T-helper 9 cell (primary cell): ENCODE results near the gene DYNC2H1.
"Not testable (repeated sequence)": the region's sequence is repeated elsewhere in the genome, so short reads cannot be mapped to it uniquely, and the experiment has no call there.

Experiments
- DNase-seq: peaks from one replicate; pipeline ENCODE4 v3.0.0-alpha.2; 2020

The DYNC2H1 gene

DNA sequence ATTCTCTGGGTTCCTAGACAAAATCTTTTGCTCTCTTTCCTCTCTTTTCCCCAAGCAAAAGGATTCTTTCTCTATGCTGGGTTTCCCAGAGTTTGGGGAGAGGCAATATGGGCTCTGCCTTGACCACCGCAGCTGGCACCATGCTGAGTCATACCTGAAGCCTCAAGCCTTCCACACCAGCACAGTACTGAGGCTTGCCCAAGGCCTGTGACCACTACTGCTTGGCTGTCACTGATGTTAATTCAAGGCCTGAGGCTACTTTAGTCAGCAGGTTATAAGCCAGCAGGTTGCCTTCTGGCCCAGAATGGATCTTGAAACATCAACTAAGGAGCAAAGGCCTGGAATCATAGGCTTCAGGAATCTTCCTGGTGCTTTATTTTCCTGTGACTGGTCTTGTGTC is 185.3 kb downstream of the DYNC2H1 start:
- no peak for DNase-seq

DNA sequence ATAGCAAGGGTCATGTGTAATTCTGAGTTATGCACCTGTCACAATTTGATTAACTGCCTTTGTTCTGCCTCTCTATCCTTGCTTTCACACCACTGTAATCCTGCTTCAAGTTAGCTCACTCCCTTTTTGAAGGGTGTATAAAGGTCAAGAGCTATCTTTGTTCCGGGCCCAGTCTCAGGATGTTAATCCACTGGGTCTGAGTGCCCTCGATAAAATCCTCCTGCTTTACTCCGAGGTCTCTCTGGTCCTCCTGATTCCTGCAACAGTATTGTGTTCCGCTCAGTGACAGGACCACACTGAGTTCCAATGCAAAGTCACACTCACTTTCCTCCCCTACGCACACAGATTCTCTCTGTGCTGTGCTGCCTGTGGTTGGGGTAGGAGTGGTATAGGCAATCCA is 186.5 kb downstream of the DYNC2H1 start:
- DNase-seq: no peak

DNA sequence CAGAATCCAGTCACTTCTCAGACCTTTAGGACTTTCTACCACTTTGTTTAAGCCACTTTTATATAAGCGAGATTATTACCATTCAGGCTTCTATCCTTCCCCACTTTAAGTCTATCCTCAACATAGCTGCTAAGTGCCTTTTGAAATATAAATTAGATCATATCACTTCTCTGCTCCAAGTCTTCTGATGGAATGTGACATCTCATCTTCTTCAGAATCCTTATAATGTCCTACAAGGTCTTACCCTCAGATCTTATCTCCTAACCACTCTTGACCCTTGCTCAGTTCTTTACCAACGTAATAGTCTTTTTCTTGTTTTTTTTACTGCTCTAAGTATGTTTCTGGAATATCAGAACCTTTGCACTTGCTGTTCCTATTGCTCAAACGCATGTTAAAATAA is 188.7 kb downstream of the DYNC2H1 start:
- DNase-seq: no peak

DNA sequence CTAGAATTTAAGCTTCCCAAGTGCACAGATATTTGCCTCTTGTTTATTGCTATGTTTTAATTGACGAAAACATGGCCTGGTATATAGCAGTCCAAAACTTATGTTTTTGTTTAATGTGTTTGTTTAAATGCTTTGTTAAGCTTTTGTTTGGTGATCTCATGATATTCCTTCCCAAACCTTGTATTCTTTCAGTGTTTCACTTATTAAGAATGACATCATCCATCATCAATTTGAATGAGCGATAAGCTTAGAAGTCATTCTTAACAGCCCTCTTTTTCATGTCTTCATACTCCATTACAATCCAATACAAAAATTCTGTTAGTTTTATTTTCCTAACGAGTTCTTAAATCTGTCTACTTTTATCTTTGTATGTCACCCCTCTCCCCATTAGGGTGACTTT is 206.0 kb downstream of the DYNC2H1 start:
- DNase-seq: no peak

DNA sequence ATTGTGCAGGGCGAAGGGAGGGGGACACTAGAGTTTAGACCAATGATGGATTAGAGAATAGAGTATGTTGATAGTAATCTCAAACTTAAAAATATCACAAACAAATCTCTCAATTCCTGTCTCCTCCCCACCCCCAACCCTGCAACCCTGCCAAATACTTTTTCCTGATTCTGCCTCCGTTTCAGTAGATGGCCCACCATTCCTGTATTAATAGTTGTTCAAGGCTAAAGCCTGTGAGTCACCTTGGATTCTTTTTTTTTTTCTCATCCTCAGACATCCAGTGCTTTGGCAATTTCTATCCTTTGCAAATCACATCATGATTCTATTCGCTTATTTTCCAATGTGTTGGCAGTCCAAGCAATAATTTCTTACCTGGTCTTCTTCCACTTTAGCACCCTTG is 207.9 kb downstream of the DYNC2H1 start:
- DNase-seq: no peak

DNA sequence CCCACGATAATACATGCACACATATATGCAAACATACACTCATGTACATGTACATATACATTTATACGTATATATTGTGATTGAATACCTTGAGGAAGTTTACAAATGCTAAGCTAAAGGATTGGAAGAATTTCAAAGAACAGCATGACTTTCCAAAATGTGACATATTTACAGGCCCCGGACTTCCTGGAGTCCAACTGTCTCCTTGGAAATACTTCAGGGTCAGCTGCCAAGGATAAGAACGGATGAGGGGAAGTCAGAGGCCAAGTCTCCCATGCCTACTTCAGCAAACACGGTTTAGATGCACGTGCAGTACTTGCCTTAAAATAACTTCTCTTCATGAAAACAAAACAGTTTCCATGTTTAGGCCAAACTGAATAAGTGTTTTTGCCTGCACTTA is 213.6 kb downstream of the DYNC2H1 start:
- DNase-seq: no peak

DNA sequence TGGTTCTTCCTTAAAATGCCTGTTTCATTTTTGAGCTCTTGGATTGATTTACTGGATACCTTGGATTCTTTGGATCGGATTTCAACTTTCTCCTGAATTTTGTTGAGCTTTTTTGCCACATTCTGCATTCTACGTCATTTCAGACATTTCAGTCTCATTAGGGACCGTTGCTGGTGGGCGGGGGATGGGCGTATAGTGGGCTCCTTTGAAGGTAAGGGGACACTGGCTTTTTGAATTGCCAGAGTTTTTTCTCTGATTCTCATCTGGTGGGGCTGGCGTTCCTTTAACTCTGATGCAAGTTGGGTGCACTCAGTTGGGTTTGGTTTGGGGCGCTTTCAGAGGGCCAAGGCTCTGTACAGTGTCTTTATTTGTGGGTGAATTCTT is 216.5 kb downstream of the DYNC2H1 start:
- DNase-seq: no peak

DNA sequence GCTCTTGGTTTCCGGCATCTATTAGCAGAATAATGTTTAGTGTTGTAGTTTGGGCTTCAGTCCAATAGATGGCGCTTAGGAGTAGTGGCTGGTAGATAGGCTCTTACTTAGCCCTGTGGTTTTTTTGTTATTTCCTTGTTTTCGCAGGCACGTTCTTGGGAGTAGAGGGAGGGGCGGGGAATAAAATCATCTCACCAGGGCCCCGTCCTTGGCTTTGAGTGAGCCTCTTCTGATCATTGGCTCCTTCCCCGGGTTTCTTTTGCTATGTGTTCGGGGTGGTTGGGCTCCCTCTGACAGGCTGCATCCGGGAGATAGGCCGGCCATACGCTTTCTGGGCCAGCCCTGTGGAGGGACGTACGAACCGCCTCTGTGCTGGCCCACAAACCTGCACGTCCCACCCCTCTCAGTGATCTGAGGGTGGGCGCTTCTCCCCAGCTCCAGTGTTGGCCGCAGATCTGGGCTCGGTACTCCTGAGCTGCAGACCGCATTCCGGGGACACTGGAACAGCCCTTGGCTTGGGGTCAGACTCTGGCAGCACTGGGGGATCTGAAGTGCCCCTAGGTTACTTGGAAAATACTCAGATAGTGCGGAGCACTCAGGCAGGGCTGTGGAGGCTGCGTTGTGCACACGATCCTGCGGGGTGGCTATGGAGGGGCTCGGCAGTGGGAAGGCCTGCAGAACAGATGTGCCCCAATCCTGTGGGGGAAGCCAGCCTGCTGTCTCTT is 217.0 kb downstream of the DYNC2H1 start:
- no peak for DNase-seq

DNA sequence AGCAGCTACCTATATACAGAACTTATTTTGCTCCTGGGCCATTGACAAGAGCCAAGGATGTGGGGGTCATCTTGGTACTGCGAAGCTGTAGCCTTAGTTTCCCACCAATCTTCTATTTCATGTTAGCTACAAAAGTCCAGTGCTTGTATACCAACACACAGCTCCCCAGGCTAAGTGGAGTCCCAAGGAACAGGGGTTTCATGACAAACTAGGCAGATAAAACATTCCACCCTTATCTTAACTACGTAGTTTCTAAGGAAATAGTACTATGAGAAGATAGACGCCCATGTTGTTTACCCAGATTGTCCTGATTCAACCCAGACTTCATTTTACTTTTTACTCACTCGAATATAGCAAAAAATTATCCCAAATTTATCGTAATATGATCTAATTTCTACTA is 218.5 kb downstream of the DYNC2H1 start:
- no peak for DNase-seq

DNA sequence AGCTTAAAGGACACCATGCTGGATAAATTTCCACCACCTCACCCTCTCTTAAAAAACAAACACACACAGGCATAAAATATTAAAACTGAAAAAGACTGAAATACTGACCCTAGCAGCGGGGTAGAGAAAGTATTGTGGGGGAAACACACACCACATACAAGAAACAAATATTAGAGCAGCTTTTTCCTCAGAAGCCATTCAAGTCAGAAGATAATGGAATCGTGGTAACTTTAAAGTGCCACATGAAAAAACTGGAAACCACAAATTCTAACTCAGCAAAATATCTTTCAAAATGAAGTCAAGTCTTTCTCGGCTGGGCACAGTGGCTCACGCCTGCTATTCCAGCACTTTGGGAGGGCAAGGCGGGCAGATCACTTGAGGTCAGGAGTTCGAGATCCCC is 223.2 kb downstream of the DYNC2H1 start:
- no peak for DNase-seq

DNA sequence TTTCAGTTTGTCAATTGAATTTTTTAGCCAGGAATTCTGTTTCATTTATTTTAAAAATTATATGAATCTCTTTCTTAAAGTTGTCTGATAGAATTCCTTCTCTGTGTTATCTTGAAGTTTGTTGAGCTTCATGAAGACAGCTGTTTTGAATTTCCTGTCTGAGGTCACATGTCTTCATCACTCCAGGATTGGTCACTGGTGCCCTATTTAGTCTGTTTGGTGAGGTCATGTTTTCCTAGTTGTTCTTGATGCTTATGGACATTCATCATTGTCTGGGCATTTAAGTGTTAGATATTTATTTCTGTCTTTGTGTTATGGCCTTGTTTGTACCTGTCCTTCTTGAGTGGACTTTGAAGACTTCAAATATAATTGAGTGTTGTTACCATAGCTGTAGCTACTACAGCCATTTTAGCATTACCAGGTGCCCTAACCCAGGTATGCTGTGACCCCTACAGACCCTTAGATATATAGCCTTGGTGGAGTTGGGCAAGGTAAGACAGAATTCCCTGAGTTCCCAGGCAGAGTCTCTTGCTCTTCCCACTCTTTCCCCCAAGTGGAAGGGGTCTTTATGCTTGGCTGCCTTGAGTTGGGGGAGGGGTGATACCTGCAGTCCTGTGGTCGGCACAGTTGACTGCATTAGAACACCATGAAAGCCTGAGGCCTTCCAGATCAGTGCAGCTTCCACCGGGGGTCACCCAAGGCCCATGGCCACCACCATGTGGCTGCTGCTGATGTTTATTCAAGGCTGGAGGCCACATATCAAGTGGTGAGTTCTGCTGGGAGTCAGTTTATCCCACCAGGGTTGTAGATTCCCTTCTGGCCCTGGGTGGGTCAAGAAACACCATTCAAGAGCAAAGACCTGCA is 229.6 kb downstream of the DYNC2H1 start:
- DNase-seq: no peak

DNA sequence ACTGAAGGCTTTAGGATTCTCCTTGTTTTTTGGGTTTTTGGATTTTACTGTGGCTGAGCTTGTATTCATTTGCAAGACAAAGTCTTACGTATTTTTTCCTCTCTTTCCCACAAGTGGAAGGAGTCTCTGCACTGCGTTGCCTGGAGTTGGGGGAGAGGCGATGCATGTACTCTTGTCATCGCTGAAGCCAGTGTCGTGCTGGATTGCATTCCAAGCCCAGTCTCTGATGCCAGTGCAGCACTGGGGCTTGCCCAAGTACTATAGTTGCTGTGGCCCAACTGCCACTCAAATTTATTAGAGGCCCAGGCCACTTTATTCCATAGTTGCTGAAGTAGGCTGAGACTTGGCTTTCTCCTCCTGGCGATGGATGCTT is 230.2 kb downstream of the DYNC2H1 start:
- DNase-seq: no peak

DNA sequence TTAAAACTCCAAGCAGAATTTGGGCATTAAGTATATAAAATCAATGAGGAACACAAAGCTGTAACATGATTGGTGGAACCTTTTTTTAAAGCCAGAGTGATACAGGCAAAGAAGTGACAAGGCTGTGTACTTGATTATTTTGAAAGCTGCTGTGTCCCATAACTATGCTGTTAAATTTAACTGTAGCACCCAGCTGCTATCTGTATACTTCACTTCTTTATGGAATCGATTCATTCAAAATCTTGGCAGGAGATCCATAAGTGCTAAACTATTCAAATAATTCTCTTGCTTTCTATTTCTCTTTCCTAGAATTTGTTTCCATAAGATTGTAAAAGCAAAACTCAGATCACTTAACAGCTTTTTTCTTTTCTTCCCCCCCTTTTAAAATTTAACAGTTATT is 231.7 kb downstream of the DYNC2H1 start:
- DNase-seq: no peak

DNA sequence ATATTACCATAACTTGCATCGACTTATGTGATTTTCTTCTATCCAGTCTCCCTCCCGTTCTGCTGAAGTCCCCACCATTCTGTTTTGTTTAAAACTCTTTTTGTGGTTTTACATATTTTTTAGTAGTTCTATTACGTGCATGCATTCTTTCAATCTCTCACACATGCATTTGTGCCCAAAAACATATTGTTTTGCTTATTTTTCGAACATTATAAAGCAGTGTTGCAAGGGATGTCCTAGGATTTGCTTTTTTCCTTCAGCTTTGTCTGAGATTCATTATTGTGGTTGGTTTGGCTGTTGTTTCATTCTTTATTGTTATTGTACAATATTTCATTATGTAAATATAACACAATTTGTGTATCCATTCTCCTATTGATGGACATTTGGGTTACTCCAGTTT is 235.7 kb downstream of the DYNC2H1 start:
- no peak for DNase-seq

DNA sequence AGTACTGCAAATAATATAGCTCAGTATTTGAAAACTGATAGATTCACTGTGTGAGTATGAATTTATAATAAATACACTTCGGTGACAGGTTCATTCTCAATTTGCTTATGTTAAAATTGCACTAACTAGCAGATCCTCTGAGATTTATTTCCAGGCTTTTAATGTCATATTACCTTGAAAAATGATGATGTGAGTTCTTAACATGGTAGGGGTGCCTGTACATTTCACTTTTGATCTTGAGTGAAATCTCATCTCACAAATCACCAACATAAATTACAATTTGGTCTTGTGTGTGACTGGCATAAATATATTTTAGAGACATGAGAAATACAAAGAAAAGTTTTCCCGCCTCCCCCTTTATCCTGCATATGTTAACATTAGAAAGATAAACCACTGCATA is 240.4 kb downstream of the DYNC2H1 start:
- DNase-seq: no peak

DNA sequence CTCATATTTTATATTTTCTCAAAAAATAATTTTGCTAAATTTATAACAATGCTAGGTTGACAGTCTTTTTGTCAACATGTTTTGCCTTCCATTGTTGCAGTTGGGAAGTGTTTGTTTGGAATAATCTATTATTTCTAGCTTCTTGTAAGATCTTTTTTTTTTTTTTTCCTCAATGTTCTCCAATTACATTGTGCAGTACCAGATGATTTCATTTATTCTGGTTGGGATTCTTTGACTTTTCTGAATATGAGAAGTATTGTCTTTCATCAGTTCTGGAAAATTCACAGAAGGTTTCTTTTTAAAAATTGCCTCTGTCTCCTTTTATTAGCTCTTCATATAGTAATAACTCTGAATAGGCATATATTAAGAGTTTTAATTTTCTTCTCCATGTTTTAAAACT is 245.4 kb downstream of the DYNC2H1 start:
- DNase-seq: no peak

DNA sequence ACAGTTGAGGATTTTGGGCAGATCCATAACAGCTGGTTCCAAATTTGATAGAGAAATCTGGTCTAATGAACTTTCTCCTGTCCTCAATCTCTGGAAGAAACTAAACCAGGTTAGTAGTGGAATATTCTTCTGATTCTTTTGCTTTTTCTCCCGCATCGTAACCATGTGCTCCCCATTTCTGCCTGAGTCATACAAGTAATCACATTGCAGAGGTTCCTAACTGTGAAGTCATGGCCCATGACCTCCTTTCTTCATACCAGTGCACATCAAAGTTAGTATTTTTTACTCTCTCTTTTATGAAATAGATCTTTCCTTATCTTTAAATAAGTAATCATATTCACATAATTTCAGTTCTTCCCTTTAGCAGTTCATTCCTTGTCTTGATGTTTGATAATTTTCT is 249.0 kb downstream of the DYNC2H1 start:
- DNase-seq: no peak

DNA sequence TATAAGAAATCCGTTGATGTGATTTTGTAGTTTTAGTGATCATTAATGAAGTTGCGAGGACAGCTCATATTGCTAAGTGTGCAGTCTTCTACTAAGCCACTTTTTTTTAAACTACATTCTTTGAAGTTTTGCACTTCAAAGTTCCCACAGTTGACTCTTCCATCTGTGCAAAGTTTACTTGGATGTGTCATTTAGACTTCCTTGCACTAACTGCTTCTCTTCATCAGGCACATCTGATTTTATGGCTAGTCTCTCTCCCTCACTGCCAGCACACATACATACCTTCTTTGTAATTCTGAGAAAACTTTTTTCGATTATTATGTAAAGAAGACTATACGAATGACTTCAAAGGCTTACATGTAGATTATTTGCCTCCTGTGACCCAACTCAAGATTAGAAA is 250.0 kb downstream of the DYNC2H1 start:
- no peak for DNase-seq

DNA sequence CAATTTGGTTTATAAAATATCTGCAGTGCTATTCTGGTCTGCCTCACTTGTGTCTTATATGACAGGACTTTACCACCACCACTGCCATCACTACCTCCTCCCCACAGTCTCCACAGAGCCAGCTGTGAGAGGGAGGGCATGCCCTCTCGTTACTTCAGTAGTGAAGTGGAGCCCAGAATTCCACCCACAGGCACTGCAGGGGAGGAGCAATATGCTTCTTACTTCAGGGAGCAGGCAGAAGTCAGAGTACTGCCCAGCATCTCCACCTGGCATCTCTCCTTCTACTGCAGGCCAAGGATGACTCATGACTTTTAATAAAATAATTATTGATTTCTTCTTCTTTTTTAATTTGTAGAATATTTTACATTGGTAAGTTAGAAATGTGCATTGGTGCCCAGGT is 255.5 kb downstream of the DYNC2H1 start:
- no peak for DNase-seq

DNA sequence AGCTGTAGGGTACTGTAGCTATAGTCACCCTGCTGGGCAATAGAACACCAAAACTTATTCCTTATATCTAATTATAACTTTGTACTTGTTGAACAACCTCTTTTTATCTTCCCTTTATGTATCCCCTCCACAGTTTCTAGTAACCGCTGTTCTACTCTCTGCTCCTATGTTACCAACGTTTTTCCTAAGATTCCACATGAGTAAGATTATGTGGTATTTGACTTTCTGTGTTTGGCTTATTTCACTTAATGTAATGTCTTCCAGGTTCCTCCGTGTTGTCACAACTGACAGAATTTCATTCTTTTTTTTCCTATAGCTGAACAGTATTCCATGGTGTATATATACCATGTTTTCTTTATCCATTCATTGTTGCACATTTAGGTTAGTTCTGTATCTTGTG is 258.4 kb downstream of the DYNC2H1 start:
- DNase-seq: no peak

DNA sequence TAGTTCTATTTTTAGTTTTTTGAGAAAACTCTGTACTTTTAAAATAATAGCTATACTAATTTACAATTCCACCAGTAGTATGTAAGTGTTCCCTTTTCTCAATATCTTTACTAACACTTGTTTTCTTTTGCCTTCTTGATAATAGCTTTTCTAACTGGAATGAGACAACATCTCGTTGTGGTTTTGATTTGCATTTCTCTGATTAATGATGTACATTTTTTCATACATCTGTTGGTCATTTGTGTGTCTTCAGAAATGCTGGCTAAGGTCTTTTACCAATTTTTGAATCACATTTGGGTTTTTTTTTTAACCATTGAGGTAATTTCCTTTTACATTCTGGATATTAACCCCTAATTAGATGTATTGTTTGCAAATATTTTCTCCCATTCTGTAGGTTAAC is 258.9 kb downstream of the DYNC2H1 start:
- no peak for DNase-seq

DNA sequence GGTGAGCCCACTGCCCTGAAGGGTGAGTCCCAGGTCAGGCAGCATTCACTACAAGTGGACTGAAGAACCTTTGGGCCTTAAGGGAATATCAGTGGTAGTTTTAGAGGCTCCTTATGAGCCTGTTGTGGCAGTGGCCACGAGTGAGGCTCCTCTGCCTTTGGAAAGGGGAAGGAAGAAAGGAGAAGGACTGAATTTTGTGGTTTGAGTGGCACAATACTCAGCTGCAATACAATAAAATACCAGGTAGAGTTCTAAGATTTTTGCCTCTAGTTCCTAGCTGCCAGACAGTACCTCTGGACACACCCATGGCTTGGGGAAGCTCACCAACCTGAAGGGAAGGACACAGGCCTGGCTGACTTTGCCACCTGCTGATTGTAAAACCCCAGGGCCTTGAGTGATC is 260.9 kb downstream of the DYNC2H1 start:
- DNase-seq: no peak

DNA sequence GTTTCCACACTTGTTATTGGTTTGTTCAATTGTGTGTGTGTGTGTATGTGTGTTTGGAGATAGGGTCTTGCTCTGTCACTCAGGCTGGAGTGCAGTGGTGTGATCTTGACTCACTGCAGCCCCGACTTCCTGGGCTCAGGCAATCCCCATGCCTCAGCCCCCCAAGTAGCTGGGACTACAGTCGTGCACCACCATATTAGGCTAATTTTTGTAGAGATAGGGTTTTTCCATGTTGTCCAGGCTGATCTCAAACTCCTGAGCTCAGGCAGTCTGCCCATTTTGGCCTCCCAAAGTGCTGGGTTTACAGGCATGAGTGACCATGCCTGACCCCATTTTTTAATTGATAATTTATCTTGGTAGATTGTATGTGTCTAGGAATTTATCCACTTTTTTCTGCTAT is 263.7 kb downstream of the DYNC2H1 start:
- no peak for DNase-seq

DNA sequence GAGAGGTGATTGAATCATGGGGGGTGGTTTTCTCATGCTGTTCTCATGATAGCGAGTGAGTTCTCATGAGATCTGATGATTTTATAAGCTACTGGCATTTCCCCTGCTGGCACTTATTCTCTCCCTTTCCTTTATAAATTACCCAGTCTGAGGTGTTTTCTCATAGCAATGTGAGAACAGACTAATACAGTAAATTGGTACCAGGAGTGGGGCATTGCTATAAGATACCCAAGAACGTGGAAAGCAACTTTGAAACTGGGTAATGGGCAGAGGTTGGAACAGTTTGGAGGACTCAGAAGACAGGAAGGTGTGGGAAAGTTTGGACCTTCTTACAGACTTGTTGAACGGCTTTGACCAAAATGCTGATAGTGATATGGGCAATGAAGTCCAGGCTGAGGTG is 265.0 kb downstream of the DYNC2H1 start:
- DNase-seq: not testable (repeated sequence)

DNA sequence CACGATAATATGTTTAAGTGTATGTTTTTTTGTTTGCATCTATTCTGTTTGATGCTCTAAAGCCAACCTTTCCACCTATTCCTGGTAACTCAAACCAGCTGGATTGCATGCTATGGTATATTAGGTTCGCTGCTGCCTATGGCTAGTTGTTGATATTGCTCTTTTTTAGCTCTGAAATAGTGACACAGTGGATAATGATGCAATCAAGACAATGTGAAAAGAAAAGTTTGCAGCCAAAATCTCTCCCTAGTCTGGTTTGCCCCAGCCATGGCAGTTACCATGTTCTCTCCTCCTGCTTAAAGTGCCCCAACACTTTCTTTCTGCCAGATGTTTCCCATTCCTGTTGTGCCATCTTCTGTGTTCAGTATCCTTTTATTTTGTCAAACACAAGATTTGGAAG is 269.7 kb downstream of the DYNC2H1 start:
- DNase-seq: no peak
